GM19395 (cell line): ENCODE measurements around the gene SLAMF7.
"Not testable (repeated sequence)": the region's sequence is repeated elsewhere in the genome, so short reads cannot be mapped to it uniquely, and the experiment has no call there.

ENCODE experiments used
- ATAC-seq: cut with Tn5 transposase; IDR thresholded peaks from one replicate; pipeline ENCODE4 v1.9.1; 2021; ENCODE audit warnings: mild to moderate bottlenecking, moderate library complexity; ENCODE audit not compliant: unreplicated experiment

The SLAMF7 gene

GRCh38 chr1:160739098-160739511, at the start of gene SLAMF7:
Gene SLAMF7 (plus strand): TSS chr1:160739247. CDS start chr1:160739302, 55 bp downstream.
- ATAC-seq = peak; percentile 60

- ATAC-seq = not testable (repeated sequence)
These were observed 46.7 kb upstream of the SLAMF7 start for GRCh38 chr1:160692390-160692789.

- ATAC-seq = no peak
These were observed 36.9 kb upstream of the SLAMF7 start for GRCh38 chr1:160702100-160702499.

- no peak for ATAC-seq
These were observed 34.8 kb upstream of the SLAMF7 start for GRCh38 chr1:160704250-160704649.

- not testable (repeated sequence) for ATAC-seq
These were observed 33.8 kb upstream of the SLAMF7 start for GRCh38 chr1:160705212-160705621.

- ATAC-seq = no peak
These were observed 33.3 kb upstream of the SLAMF7 start for GRCh38 chr1:160705742-160706141.

- ATAC-seq = no peak
These were observed 32.4 kb upstream of the SLAMF7 start for GRCh38 chr1:160706526-160707235.

GRCh38 chr1:160707236-160708064, 31.6 kb upstream of the SLAMF7 start:
- ATAC-seq = no peak

- no peak for ATAC-seq
These were observed 30.9 kb upstream of the SLAMF7 start for GRCh38 chr1:160708118-160708517.

- peak; percentile 34 for ATAC-seq
These were observed 30.2 kb upstream of the SLAMF7 start for GRCh38 chr1:160708801-160709200.

- no peak for ATAC-seq
These were observed 29.3 kb upstream of the SLAMF7 start for GRCh38 chr1:160709715-160710114.

GRCh38 chr1:160710517-160711252, 28.4 kb upstream of the SLAMF7 start:
- ATAC-seq = no peak

- ATAC-seq = no peak
These were observed 27.8 kb upstream of the SLAMF7 start for GRCh38 chr1:160711276-160711601.

- peak; percentile 41 for ATAC-seq
These were observed 27.3 kb upstream of the SLAMF7 start, which contains the start of gene CD48 for GRCh38 chr1:160711602-160712311. Gene CD48 (minus strand): TSS chr1:160711822. CDS start chr1:160711763, 59 bp downstream.

- peak; percentile 59 for ATAC-seq
These were observed 26.4 kb upstream of the SLAMF7 start for GRCh38 chr1:160712525-160713080.

GRCh38 chr1:160713161-160713560, 25.9 kb upstream of the SLAMF7 start:
- no peak for ATAC-seq

- ATAC-seq = not testable (repeated sequence)
These were observed 24.9 kb upstream of the SLAMF7 start for GRCh38 chr1:160714034-160714648.

- no peak for ATAC-seq
These were observed 23.0 kb upstream of the SLAMF7 start for GRCh38 chr1:160716013-160716412.

- no peak for ATAC-seq
These were observed 21.7 kb upstream of the SLAMF7 start for GRCh38 chr1:160717306-160717705.

- no peak for ATAC-seq
These were observed 20.8 kb upstream of the SLAMF7 start for GRCh38 chr1:160718210-160718609.
